Activated T-cell treated with anti-CD3 and anti-CD28 coated beads, Interleukin-2, amount 50 U/mL, for 4 hours (primary cell): ENCODE results near the gene ELF5. TPM values are rescaled to one million over a fixed set of nuclear protein-coding genes. Genes with fewer than 3 reads are reported as not detected.

ENCODE experiments used
- ATAC-seq, 2 donors: fragments of 200-7000 bp; cut with Tn5 transposase; one replicate each; pipeline ENCODE4 v1.10.0; 2021
- DNase-seq: peaks from one replicate; pipeline ENCODE4 v3.0.0-alpha.2; 2020
- H3K27me3 Mint-ChIP-seq: one replicate; pipeline ENCODE4 v1.8.0; 2021; ENCODE audit warnings: low read depth, mixed read lengths
- H3K36me3 Mint-ChIP-seq: one replicate; pipeline ENCODE4 v1.8.0; 2022; ENCODE audit warnings: mixed read lengths; ENCODE audit not compliant: insufficient read depth
- H3K4me1 Mint-ChIP-seq: one replicate; pipeline ENCODE4 v1.8.0; 2021; ENCODE audit warnings: low read depth, mixed read lengths
- H3K4me3 Mint-ChIP-seq: one replicate; pipeline ENCODE4 v1.8.0; 2021; ENCODE audit warnings: mild to moderate bottlenecking, moderate library complexity, mixed read lengths
- H3K9me3 Mint-ChIP-seq: one replicate; pipeline ENCODE4 v1.8.0; 2021; ENCODE audit warnings: mixed read lengths
- total RNA-seq, 3 donors: library from RNA; stranded (reverse); gene quantifications; one replicate each; pipeline ENCODE4 v1.2.1, GENCODE V29; 2021

ELF5 gene
- not detected for total RNA-seq

DNA sequence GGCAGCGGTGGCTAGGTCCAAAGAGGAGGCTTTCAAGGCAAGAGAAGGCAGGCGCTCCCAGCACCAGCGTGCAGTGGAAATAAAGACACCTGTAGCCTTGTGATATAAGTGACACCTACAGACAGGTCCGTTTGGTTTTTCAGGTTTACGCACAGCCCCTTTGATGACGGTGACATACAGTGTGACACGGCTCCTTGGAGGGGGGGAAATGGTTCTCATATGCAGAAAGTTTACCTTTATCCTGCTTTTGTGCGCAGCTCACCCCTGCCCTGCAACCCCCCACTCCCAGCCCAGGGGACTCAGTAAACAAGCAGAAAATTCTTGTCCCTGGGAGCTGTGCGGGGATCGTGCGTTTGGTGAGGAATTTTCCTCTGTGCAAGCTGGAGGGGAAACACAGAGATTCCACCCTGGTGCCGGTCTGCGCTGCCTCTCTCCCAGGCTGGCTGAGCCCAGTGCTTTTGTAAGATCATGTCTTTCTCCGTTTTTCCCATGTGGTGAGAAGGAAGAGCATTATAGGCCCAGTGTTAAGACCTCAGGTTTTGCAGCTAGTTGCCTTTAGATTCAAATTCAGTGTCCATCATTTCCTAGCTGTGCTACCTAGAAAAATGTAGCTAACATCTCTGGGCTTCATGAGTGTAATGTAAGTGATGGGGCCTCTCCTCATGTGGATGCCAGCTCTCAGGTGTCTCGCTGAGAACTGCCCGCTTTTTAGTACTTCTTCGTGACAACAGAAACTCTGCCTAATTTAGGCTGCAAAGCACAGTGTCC is at the start of gene ELF5:
Gene ELF5 (minus strand): TSS at position 113 of the 768 bp plus-strand sequence. CDS start 8,045 bp downstream, outside the sequence.
- Mint-ChIP-seq H3K9me3 (no peaks in the 10 kb centered on the region), H3K27me3 (no peaks in the 10 kb centered on the region), H3K36me3 (no peaks in the 10 kb centered on the region), H3K4me1 (no peaks in the 10 kb centered on the region), H3K4me3 (no peak within 1 kb of the TSS)
- DNase-seq = no peak
- no peak for ATAC-seq

DNA sequence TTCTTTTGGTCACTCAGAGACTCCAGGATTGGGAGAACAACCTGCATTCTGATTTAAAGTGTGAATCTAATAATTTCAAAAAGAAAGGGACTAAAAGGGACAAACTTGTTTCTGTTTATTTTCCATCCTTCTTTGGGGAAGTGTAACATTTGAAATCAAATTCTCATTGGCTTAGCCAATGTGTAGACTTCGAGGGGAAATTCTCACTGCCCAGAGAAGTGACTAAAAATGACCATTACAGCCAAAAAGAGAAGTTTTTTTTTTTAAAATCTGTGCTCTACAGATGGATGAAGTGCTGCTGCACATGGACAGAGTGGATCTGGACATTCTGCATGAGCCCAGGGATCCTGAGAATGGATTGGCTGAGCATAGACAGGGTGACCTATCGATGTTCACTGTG is 49.4 kb upstream of the ELF5 start:
- H3K27me3 Mint-ChIP-seq = peaks cover 32% of the 10 kb centered on the region
- no peak for ATAC-seq
- H3K9me3 Mint-ChIP-seq = no peaks in the 10 kb centered on the region

DNA sequence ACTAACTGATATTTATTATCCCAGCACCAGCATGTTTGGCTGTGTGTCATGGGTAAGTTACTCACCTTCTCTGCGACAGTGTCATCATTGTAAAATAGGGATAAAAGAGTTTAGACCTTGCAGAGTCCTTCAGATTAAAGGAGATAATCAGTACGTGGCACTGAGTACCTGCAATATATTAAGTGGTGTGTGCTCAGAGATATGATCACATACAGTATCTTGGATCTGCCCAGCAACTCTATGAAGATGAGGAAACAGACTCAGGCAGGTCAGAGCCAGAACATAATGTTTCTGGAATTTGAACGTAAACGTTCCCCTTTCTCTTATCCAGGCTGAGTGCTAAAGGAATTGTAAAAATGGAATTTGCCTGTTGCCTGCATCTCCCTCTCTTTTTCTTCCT is 46.9 kb upstream of the ELF5 start:
- no peak overlapping the region for H3K4me3 Mint-ChIP-seq
- no peaks in the 10 kb centered on the region for H3K4me1 Mint-ChIP-seq
- H3K36me3 Mint-ChIP-seq = no peaks in the 10 kb centered on the region
- ATAC-seq (no peak), DNase-seq (no peak)
- H3K9me3 Mint-ChIP-seq = no peaks in the 10 kb centered on the region
- H3K27me3 Mint-ChIP-seq = peaks cover 35% of the 10 kb centered on the region

More for the DNA sequence above, 49.4 kb upstream of the ELF5 start:
- Mint-ChIP-seq H3K4me3 (no peak overlapping the region), H3K4me1 (no peaks in the 10 kb centered on the region), H3K36me3 (no peaks in the 10 kb centered on the region)
- no peak for DNase-seq

DNA sequence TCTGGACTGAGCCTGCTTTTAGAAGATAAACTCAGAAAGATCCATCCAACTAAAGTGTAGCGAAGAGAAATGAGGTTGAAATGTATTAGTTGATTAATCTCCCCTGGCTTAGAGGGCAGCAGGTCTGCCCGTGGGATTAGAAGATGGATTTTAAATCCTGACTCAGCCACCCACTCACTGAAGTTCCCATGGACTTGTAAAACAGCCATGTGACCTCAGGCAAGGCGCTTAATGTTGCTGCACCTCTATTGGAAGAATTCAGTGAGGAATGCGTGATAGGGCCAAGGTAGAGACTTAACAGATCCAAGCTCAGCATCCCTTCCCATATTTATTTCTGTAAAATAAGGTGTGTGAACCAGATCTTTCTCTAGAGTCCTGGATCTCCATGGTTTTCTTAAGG is 45.1 kb upstream of the ELF5 start:
- no peaks in the 10 kb centered on the region for H3K4me1 Mint-ChIP-seq
- no peaks in the 10 kb centered on the region for H3K9me3 Mint-ChIP-seq
- H3K36me3 Mint-ChIP-seq = no peaks in the 10 kb centered on the region
- DNase-seq (no peak), ATAC-seq (no peak)
- peaks cover 33% of the 10 kb centered on the region for H3K27me3 Mint-ChIP-seq
- H3K4me3 Mint-ChIP-seq = no peak overlapping the region

DNA sequence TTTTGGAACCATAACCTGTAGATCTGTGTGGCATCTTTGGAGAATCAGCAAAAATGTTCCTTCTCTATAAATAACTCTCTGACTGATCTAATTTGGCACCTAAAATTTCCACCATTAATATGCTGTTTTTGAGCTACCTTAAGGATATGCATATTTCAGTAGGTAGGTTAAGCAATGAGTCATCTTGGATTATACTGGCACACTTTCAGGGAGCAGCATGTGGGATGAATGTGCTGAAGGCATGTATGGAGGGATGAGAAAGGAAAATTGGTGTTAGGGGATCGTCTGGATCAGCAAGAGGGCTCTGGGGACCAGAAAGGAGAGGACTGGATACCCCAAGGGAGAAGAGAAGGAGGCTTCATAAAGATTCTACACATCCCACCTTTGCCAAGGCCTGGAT is 44.6 kb upstream of the ELF5 start:
- Mint-ChIP-seq H3K36me3 (no peaks in the 10 kb centered on the region), H3K27me3 (peaks cover 33% of the 10 kb centered on the region), H3K4me1 (no peaks in the 10 kb centered on the region), H3K4me3 (no peak overlapping the region), H3K9me3 (no peaks in the 10 kb centered on the region)
- no peak for DNase-seq
- ATAC-seq = no peak

DNA sequence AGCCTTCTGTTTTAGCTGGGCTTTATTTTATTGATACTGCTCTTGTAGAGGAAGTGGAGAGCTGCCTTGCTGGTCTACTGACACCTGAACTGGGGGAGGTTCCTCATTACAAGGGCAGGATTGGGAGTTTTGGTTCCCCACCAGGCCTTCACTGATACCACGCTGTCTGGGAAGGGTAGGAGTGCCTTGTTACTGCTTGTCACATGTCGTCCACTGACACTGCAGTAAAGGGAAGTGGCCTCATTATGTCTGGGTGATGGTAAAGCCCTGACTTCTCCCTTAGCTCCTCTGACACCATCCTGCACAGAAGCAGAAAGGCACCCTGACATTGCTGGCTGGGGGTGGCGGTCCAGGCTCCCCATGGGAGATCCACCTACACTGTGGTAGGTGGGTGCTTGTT is 38.7 kb upstream of the ELF5 start:
- DNase-seq (no peak), ATAC-seq (no peak)
- peaks cover 13% of the 10 kb centered on the region for H3K27me3 Mint-ChIP-seq
- H3K4me3 Mint-ChIP-seq = no peak overlapping the region
- H3K36me3 Mint-ChIP-seq = no peaks in the 10 kb centered on the region
- no peaks in the 10 kb centered on the region for H3K9me3 Mint-ChIP-seq
- H3K4me1 Mint-ChIP-seq = no peaks in the 10 kb centered on the region

DNA sequence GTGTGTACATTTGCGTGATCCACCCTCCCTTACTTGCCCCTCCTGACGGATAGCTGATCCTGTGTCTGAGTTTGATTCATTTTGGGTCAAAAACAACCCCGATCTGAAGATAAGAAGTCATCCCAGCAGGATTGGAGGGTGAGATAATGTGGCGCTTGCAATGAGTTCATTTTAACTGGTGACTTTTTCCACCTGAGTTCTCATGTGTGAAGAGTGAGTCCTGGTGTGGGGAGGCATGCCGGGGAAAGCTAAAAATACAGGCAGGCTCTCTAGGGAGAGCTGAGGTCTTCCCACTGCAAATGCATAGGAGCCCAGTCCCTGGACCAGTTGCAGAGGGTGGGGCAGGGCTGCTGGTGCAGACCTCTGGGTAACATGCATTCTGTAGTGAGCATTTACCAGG is 35.7 kb upstream of the ELF5 start:
- no peaks in the 10 kb centered on the region for H3K36me3 Mint-ChIP-seq
- peaks cover 12% of the 10 kb centered on the region for H3K27me3 Mint-ChIP-seq
- H3K9me3 Mint-ChIP-seq = no peaks in the 10 kb centered on the region
- DNase-seq (no peak), ATAC-seq (no peak)
- H3K4me3 Mint-ChIP-seq = no peak overlapping the region
- no peaks in the 10 kb centered on the region for H3K4me1 Mint-ChIP-seq

DNA sequence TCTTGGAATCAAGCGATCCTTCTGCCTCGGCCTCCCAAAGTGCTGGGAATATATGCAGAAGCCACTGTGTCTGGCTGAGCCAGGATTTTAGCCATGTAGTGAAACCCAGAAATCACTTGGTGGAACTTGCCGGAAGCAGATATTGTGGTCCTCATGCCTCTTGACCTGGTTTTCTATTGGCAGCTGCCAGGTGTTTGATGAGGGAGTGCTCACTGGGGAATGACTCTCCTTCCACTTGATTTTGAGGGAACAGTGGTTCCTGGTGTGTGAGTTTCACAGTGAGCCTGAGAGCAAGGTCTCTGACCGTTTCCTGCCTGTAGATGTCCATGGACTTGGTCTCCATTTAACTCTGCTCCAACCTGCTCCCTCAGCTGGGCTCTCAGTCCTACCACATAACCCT is 34.7 kb upstream of the ELF5 start:
- Mint-ChIP-seq H3K4me1 (no peaks in the 10 kb centered on the region), H3K27me3 (peaks cover 16% of the 10 kb centered on the region), H3K36me3 (no peaks in the 10 kb centered on the region), H3K9me3 (no peaks in the 10 kb centered on the region), H3K4me3 (no peak overlapping the region)
- no peak for DNase-seq
- no peak for ATAC-seq

DNA sequence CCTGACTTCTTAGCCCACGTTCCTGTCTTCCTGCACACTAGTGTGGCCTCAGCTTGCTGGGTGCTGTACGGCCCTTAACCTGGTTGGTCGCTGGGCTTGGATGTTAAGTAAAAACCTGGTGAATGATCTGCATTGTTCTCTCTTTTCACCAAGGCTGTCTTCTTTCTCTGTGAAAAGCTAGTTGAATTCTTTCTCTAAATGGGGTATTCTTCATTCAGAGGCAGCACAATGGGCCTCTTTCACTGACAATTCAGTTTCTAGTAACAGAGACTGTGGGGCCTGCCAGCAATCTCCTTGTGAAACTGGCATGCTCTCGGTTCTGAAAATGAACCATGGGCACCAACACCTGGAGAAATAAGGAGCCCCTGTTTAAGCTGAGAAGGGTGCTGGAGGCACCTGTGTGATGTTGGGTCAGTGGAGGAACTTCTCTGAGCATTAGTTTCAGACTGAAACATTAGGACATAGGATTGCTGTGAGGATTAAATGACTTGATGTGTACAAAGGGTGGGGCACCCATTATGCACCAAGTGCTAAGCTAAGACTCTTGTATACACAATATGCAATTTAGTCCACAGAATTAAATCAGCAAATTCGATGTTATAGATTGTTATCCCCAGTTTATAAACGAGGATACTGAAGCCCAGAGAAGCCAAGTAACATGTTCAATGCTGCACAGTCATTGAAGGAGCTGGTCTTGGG is 33.1 kb upstream of the ELF5 start:
- DNase-seq = no peak
- Mint-ChIP-seq H3K9me3 (no peaks in the 10 kb centered on the region), H3K4me1 (no peaks in the 10 kb centered on the region), H3K27me3 (peaks cover 20% of the 10 kb centered on the region), H3K36me3 (no peaks in the 10 kb centered on the region), H3K4me3 (no peak overlapping the region)
- ATAC-seq = no peak

DNA sequence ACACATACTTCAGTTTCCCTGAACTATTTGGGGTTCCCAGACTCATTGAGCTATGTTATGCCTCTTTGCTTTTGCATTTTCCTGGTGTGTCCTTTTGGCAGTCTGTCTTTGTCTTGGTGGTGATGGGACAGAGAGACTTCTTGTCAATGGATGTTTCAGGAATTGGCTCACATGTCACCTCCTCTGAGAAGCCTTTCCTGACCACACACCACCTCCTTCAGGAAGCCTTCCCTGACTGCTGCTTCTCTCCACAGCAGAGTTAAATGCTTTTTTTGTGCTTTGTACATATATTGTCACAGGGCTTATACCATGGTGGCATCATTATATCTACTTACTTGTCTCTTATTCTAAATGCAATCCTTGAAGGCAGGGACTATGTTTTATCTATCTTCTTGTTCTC is 28.5 kb upstream of the ELF5 start:
- Mint-ChIP-seq H3K4me1 (no peaks in the 10 kb centered on the region), H3K9me3 (no peaks in the 10 kb centered on the region), H3K36me3 (no peaks in the 10 kb centered on the region), H3K4me3 (no peak overlapping the region), H3K27me3 (peaks cover 43% of the 10 kb centered on the region)
- ATAC-seq = no peak
- DNase-seq = no peak

DNA sequence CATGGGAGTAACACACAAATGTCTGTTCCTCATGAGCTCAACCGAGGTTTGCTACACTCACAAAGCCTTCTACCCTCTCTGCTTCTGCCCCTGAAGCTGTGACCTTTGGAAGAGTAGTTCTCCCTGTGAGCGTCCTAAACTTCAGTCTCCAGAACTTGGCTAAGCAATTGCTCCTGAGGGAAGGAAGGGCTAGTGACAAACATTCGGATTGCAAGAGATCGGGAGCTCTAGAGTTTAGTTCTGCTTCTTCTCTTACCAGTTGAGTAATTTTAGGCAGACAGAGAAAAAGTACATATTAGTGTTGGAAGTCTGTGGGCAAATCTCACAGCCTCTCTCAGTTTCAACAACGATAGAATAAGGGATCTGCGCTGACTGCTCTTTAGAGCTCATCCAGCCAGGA is 27.3 kb upstream of the ELF5 start:
- Mint-ChIP-seq H3K9me3 (no peaks in the 10 kb centered on the region), H3K4me3 (no peak overlapping the region), H3K4me1 (no peaks in the 10 kb centered on the region), H3K27me3 (peaks cover 48% of the 10 kb centered on the region), H3K36me3 (no peaks in the 10 kb centered on the region)
- no peak for DNase-seq
- no peak for ATAC-seq

DNA sequence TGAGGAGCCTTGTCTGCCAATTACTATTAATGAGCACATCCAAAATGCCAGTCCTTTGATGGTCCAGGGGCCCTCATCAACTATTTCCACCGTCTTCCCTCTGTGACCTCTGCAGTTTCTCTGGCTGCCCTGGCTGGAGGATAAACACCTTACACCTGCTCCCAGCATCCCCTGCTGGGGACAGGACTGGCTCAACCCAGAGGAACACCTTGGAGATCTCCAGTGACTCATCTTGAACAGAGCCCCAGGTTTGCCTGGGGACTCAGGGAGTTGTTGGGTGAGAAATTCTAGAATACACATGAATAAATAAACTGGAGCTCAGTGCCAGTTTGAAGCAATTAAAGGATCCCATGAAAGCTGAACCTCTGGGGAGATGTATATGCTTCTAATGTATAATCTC is 24.0 kb upstream of the ELF5 start:
- Mint-ChIP-seq H3K4me1 (no peaks in the 10 kb centered on the region), H3K36me3 (no peaks in the 10 kb centered on the region), H3K9me3 (peaks cover 9% of the 10 kb centered on the region), H3K27me3 (peaks cover 40% of the 10 kb centered on the region), H3K4me3 (no peak overlapping the region)
- DNase-seq = no peak
- no peak for ATAC-seq

DNA sequence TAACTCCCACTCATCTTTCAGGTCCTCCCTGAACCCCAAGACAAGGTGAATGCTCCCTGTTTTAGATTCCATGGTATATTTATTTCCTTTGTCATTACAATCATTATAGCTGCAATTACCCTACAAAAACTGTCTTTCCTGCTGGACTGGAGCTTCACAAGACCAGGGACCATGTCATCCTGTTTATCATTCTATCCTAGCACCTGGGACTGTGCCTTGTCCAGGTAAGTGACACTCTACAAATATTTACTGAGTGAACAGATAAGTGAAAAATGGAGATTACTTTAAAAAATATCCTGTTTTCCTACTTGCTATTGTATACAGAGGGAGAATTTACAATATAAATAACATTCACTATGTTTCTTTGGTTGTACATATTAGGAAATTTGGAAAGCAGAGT is 22.5 kb upstream of the ELF5 start:
- H3K27me3 Mint-ChIP-seq = peaks cover 34% of the 10 kb centered on the region

DNA sequence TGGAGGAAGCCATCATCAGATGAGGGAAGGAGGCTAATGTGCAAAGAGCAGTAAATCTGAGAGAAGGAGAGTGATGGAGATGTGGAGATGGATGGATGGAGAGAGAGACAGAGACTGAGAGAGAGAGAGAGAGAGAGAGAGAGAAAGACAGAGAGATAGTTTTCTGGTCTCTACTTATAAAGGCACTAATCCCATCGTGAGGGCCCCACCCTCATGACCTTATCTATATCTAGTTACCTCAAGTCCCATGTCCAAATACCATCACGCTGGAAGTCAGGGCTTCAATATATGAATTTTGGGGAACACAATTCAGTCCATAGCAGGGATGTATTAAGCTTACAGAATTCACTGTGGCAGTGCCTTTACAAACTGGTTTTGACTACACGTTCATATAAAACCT is 21.2 kb upstream of the ELF5 start:
- H3K4me1 Mint-ChIP-seq = no peaks in the 10 kb centered on the region
- H3K27me3 Mint-ChIP-seq = peaks cover 35% of the 10 kb centered on the region
- DNase-seq (no peak), ATAC-seq (no peak)
- no peak overlapping the region for H3K4me3 Mint-ChIP-seq
- peaks cover 9% of the 10 kb centered on the region for H3K9me3 Mint-ChIP-seq
- H3K36me3 Mint-ChIP-seq = no peaks in the 10 kb centered on the region

More for the DNA sequence above, 22.5 kb upstream of the ELF5 start:
- DNase-seq (no peak), ATAC-seq (no peak)
- Mint-ChIP-seq H3K4me3 (no peak overlapping the region), H3K36me3 (no peaks in the 10 kb centered on the region), H3K9me3 (peaks cover 9% of the 10 kb centered on the region), H3K4me1 (no peaks in the 10 kb centered on the region)

DNA sequence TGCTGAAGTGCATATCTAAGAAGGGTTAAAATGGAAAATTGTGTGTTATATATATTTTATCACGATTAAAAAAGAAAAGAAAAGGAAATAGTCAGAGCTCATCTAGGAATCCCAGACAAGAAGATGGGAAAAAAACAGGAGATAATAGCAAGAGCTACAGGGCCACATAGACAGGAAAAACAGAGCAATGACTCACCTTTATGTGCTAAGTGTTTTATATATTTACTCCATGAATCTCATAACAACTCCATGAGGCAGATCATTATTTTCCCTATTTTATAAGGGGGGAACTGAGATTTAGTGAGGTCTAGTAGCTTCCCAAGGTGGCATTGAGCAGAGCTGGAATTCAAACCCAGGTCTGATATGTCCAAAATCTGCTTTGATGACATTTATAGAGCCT is 18.1 kb upstream of the ELF5 start:
- H3K4me1 Mint-ChIP-seq = no peaks in the 10 kb centered on the region
- H3K9me3 Mint-ChIP-seq = peaks cover 9% of the 10 kb centered on the region
- no peak overlapping the region for H3K4me3 Mint-ChIP-seq
- ATAC-seq = no peak
- no peaks in the 10 kb centered on the region for H3K36me3 Mint-ChIP-seq
- no peak for DNase-seq
- peaks cover 26% of the 10 kb centered on the region for H3K27me3 Mint-ChIP-seq
